ENCODE measurements around the gene MACIR. TPM values are rescaled to one million over a fixed set of nuclear protein-coding genes. Genes with fewer than 3 reads are reported as not detected.

Gene MACIR, protein sequence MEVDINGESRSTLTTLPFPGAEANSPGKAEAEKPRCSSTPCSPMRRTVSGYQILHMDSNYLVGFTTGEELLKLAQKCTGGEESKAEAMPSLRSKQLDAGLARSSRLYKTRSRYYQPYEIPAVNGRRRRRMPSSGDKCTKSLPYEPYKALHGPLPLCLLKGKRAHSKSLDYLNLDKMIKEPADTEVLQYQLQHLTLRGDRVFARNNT
- total RNA-seq, result 11.8 and 11.9 TPM in 2 replicates

GRCh38 chr5:103258368-103258956 lies at the start of gene MACIR:
Gene MACIR, plus strand, starts transcription at chr5:103258763. Its CDS starts 17,157 bp downstream, at chr5:103275920.

Other genes starting within 250 kb of the MACIR start
- 5.3 and 6.5 TPM in 2 replicates for gene GIN1, start 138.6 kb upstream of the MACIR start, total RNA-seq
- gene PPIP5K2, start 138.5 kb upstream of the MACIR start, total RNA-seq, result 36.4 and 43.4 TPM in 2 replicates

Measured in smooth muscle cell of the pulmonary artery (primary cell).